Mesenteric fat pad (tissue), 1 donor: ENCODE measurements around the gene TTC27. TPM values are rescaled to one million over a fixed set of nuclear protein-coding genes. Genes with fewer than 3 reads are reported as not detected.
"Not testable (repeated sequence)": the region's sequence is repeated elsewhere in the genome, so short reads cannot be mapped to it uniquely, and the experiment has no call there.

ENCODE experiments used
- DNase-seq: peaks from one replicate; pipeline ENCODE4 v3.0.0-alpha.2; 2020; ENCODE audit warnings: low spot score
- long read RNA-seq: library from polyadenylated mRNA; unstranded; transcript quantifications from one replicate; pipeline ENCODE4 v2.0.0, GENCODE V29; 2020
- total RNA-seq: library from RNA; stranded (reverse); fragmentation: NEBNext Ultra II Directional; extraction: Animal tissue kit (Norgen Biotek cat#: 25700); gene quantifications from one replicate; pipeline ENCODE4 v1.2.1, GENCODE V29; 2021
- donor health status: DM: yes; HTN: yes; CAD: no.

The TTC27 gene
- 19.1 TPM for total RNA-seq
- long read RNA-seq, transcript TTC27-201 (20 exons, 2,876 nt) = major isoform, 17 of 33 reads
- long read RNA-seq, partial matches to known transcripts = 5 of 33 reads
- long read RNA-seq, other reads (novel, unspliced or antisense) = 11 of 33 reads

- DNase-seq = peak; percentile 97
Observed at GRCh38 chr2:32627814-32628579, at the start of gene TTC27. Gene TTC27, plus strand, starts transcription at chr2:32628050. Its CDS starts 243 bp downstream, at chr2:32628293.

GRCh38 chr2:32591669-32592463 lies 36.0 kb upstream of the TTC27 start:
- no peak for DNase-seq

GRCh38 chr2:32594573-32594972 lies 33.3 kb upstream of the TTC27 start:
- no peak for DNase-seq

- no peak for DNase-seq
Observed at GRCh38 chr2:32611366-32611765, 16.5 kb upstream of the TTC27 start.

- no peak for DNase-seq
Observed at GRCh38 chr2:32611771-32612170, 16.1 kb upstream of the TTC27 start.

GRCh38 chr2:32614084-32614483 lies 13.8 kb upstream of the TTC27 start:
- no peak for DNase-seq

- no peak for DNase-seq
Observed at GRCh38 chr2:32617599-32618189, 10.2 kb upstream of the TTC27 start.

- no peak for DNase-seq
Observed at GRCh38 chr2:32622570-32623310, 5.1 kb upstream of the TTC27 start.

GRCh38 chr2:32623311-32623706 lies 4.5 kb upstream of the TTC27 start:
- no peak for DNase-seq

- no peak for DNase-seq
Observed at GRCh38 chr2:32624812-32625211, 3.0 kb upstream of the TTC27 start.

GRCh38 chr2:32626639-32627221 lies 1.1 kb upstream of the TTC27 start:
- no peak for DNase-seq

GRCh38 chr2:32627441-32627813 lies 423 bp upstream of the TTC27 start:
- DNase-seq = no peak

GRCh38 chr2:32632089-32632488 lies 4.2 kb downstream of the TTC27 start:
- no peak for DNase-seq

GRCh38 chr2:32633040-32633439 lies 5.2 kb downstream of the TTC27 start:
- no peak for DNase-seq

GRCh38 chr2:32638548-32638947 lies 10.7 kb downstream of the TTC27 start:
- not testable (repeated sequence) for DNase-seq

- no peak for DNase-seq
Observed at GRCh38 chr2:32641180-32641579, 13.3 kb downstream of the TTC27 start.

- no peak for DNase-seq
Observed at GRCh38 chr2:32647180-32647651, 19.4 kb downstream of the TTC27 start.

GRCh38 chr2:32652555-32653209 lies 24.8 kb downstream of the TTC27 start:
- no peak for DNase-seq

GRCh38 chr2:32656069-32656468 lies 28.2 kb downstream of the TTC27 start:
- DNase-seq = no peak

- DNase-seq = no peak
Observed at GRCh38 chr2:32663864-32664263, 36.0 kb downstream of the TTC27 start.
